SK-N-SH treated with all-trans-retinoic acid at 6 μM for 48 hours (cell line): Measurements from ENCODE around the gene GALNT7.

Experiments
- PPARA ChIP-seq: fragments of 250-450 bp; sonication (Bioruptor Pico); IDR thresholded peaks from 2 replicates; pipeline ENCODE4 v1.5.0; 2020; ENCODE audit warnings: mild to moderate bottlenecking, borderline replicate concordance
- RARB ChIP-seq: fragments of 250-450 bp; sonication (Bioruptor Pico); IDR thresholded peaks from 2 replicates; pipeline ENCODE4 v1.8.0; 2021; ENCODE audit warnings: mild to moderate bottlenecking, moderate library complexity
- TCF4 ChIP-seq: fragments of 250-450 bp; sonication (Bioruptor Pico); IDR thresholded peaks from 2 replicates; pipeline ENCODE4 v1.8.0; 2021; ENCODE audit warnings: mild to moderate bottlenecking, moderate library complexity, borderline replicate concordance
- TOX ChIP-seq: fragments of 250-450 bp; sonication (Bioruptor Pico); IDR thresholded peaks from 2 replicates; pipeline ENCODE4 v1.8.0; 2021; ENCODE audit warnings: mild to moderate bottlenecking, moderate library complexity, borderline replicate concordance
- ZC3H10 ChIP-seq: fragments of 250-450 bp; sonication (Bioruptor Pico); IDR thresholded peaks from 2 replicates; pipeline ENCODE4 v1.5.1; 2021; ENCODE audit warnings: mild to moderate bottlenecking, moderate library complexity

- TF ChIP-seq TCF4 (CRISPR knock-in tag) (no peak), ZC3H10 (no peak), PPARA (CRISPR knock-in tag) (no peak), TOX (CRISPR knock-in tag) (no peak), RARB (no peak)
Observed at GRCh38 chr4:173289353-173289727, 120.7 kb downstream of the GALNT7 start.
